GM19452 (cell line): ENCODE results near the gene RAB28.

Experiments
- ATAC-seq: cut with Tn5 transposase; IDR thresholded peaks from one replicate; pipeline ENCODE4 v1.9.1; 2021; ENCODE audit not compliant: unreplicated experiment

The RAB28 gene

DNA sequence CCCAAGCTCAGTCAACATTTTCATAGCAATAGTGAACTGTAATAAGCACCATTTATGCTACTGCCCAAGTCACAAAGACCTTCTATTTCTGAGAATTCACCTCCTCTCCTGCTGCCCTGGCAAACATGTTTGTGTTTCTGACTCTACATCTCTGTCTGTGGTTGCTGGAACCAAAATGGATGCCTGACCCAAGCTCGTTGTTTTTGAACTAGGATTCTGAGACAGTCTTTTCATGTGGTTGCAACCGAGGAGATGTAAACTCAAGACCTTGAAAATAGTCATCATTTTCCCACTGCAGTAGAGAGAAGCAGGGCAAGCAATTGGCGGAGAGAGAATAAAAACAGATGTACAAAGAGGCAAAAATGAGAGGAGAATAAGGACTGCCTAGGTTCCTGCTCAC lies 160.2 kb downstream of the RAB28 start:
- no peak for ATAC-seq

DNA sequence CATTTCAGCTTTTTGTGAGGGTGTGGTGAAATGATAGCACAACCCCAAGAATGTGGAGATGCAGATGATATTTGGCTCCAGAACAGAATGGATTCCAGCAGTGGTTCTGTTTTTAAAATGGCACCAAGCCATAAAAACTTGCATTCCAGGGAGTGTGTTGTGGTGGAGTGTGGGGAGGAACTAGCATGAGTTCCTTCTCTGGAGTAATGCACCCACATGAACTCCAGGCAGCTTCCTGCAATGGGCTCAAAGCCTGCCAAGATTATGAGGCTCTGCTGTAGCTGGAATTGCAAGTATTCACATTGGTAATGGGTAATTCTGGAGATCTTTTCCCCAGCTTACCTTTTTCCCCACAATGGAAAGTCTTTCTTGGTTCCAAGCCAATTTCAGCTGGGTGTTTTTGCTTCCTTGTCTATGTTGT lies 161.4 kb downstream of the RAB28 start:
- no peak for ATAC-seq
